PC-3 (cell line): ENCODE results near the gene BRWD1. TPM values are rescaled to one million over a fixed set of nuclear protein-coding genes. Genes with fewer than 3 reads are reported as not detected.

ENCODE experiments used
- ATAC-seq: fragments of 200-7000 bp; cut with Tn5 transposase; 2 replicates; pipeline ENCODE4 v1.9.1; 2020; ENCODE audit warnings: mild to moderate bottlenecking, moderate library complexity
- BruUV-seq: library from RNA; stranded (reverse); fragments of 400-500 nt; replicated peaks from 2 replicates; lab custom pipeline; 2021; lab: Mats Ljungman, UMichigan
- CTCF ChIA-PET: fragments of 300-600 bp; sonication (Branson Sonifier 250); formaldehyde crosslinking; loops from one replicate; lab custom pipeline; 2022; ENCODE audit warnings: antibody characterized with exemption; lab: Charles Lee
- POLR2A ChIA-PET: fragments of 300-600 bp; sonication (Branson Sonifier 250); formaldehyde crosslinking; loops from one replicate; lab custom pipeline; 2022; ENCODE audit warnings: antibody characterized with exemption; ENCODE audit not compliant: unreplicated experiment; lab: Charles Lee
- DNase-seq: peaks from one replicate; pipeline ENCODE4 v3.0.0-alpha.2; 2015
- H2AFZ ChIP-seq: fragments of 300-600 bp; sonication (generic); 2 replicates; pipeline ENCODE4 v1.6.0; 2016; ENCODE audit warnings: antibody characterized with exemption, low read length
- H3F3A ChIP-seq: fragments of 300-600 bp; sonication (generic); one replicate; pipeline ENCODE4 v1.6.0; 2017; ENCODE audit warnings: antibody characterized with exemption, low read length, control low read depth, mild to moderate bottlenecking; ENCODE audit not compliant: unreplicated experiment
- H3K27ac ChIP-seq: fragments of 300-600 bp; sonication (generic); 2 replicates; pipeline ENCODE4 v1.5.1; 2016; ENCODE audit warnings: mild to moderate bottlenecking, low read length
- H3K27me3 ChIP-seq: fragments of 300-600 bp; sonication (generic); 2 replicates; pipeline ENCODE4 v1.6.1; 2016; ENCODE audit warnings: low read length, mixed read lengths
- H3K36me3 ChIP-seq: fragments of 300-600 bp; sonication (generic); 2 replicates; pipeline ENCODE4 v1.6.1; 2016; ENCODE audit warnings: low read depth, mixed run types, low read length, mixed read lengths
- H3K4me1 ChIP-seq: fragments of 300-600 bp; sonication (generic); 2 replicates; pipeline ENCODE4 v1.5.1; 2016; ENCODE audit warnings: low read length; ENCODE audit not compliant: insufficient read depth
- H3K4me2 ChIP-seq: fragments of 300-600 bp; sonication (generic); 2 replicates; pipeline ENCODE4 v1.6.0; 2016; ENCODE audit warnings: low read length
- H3K4me3 ChIP-seq: fragments of 300-600 bp; sonication (generic); 2 replicates; pipeline ENCODE4 v1.5.1; 2016; ENCODE audit warnings: mild to moderate bottlenecking, low read length, mixed read lengths
- H3K79me2 ChIP-seq: fragments of 300-600 bp; sonication (generic); 2 replicates; pipeline ENCODE4 v1.6.1; 2017; ENCODE audit warnings: low read length, mixed read lengths
- H3K9ac ChIP-seq: fragments of 300-600 bp; sonication (generic); 2 replicates; pipeline ENCODE4 v1.6.0; 2016; ENCODE audit warnings: mild to moderate bottlenecking, low read length
- H3K9me2 ChIP-seq: fragments of 300-600 bp; sonication (generic); replicated peaks from 2 replicates; pipeline ENCODE4 v1.6.1; 2016; ENCODE audit warnings: mixed run types, low read length, mixed read lengths
- H3K9me3 ChIP-seq: fragments of 300-600 bp; sonication (generic); 2 replicates; pipeline ENCODE4 v1.6.1; 2016; ENCODE audit warnings: low read length, mixed read lengths
- H4K20me1 ChIP-seq: fragments of 300-600 bp; sonication (generic); 2 replicates; pipeline ENCODE4 v1.6.1; 2016; ENCODE audit warnings: low read length, mixed read lengths
- EZH2 ChIP-seq: fragments of 300-600 bp; sonication (generic); IDR thresholded peaks from one replicate; pipeline ENCODE4 v1.6.1; 2017; ENCODE audit warnings: antibody characterized with exemption, mild to moderate bottlenecking, low read length; ENCODE audit not compliant: unreplicated experiment
- EZH2phosphoT487 ChIP-seq: fragments of 300-600 bp; sonication (generic); IDR thresholded peaks from 2 replicates; pipeline ENCODE4 v1.6.1; 2018; ENCODE audit warnings: mild to moderate bottlenecking, antibody characterized with exemption, low read length, borderline replicate concordance
- intact Hi-C: fragments of 100-400 bp; cut with micrococcal nuclease; formaldehyde crosslinking; loops from 2 replicates; pipeline ENCODE4 v1.9.0; 2023
- total RNA-seq: library from RNA; depleted of rRNA; stranded (reverse); fragments of >200 nt; gene quantifications from 2 replicates; pipeline ENCODE4 v1.2.3, GENCODE V29; 2014
- TF ChIP-seq, protein P1 (sequence below): fragments of 300-600 bp; sonication (generic); conservative IDR thresholded peaks from 2 replicates; pipeline ENCODE4 v1.5.1; 2017; ENCODE audit warnings: antibody characterized with exemption, low read depth, mild to moderate bottlenecking, low read length

Gene BRWD1
- total RNA-seq, 1 experiment from 2014 or later, result 29.3 TPM

DNA sequence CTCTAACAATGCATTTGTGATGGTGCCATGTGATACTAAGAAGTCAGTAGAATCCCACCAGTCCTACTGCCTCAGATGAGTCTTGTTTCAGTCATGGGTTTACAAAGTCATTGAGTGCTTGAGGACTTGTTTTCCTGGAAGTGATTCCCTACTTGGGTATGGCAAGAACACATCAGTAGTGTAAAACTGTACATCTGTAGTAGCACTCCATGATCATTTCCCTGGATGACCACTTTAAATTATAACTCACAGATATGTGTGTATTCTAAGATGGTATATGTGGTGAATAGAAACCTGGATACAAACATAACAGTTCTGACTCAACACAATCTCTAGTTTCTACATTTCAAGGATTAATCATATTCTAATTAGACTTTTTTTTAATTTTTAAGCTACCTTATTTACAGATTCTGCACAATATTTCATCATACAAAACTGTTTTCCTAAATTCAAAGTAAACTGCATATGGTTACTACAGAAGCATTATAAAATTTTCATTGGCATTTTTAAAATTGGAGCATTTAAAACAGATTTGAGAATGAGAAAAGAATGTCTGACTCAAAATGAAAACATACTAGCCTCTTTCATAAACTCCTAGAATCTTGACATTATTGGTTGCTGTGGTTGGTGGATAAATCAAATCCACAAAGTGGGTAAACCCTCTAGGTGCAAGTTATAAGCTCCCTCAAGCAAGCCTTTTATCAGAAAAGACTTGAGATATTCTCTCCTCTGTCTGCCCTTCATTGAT is 123.4 kb downstream of the BRWD1 start:
- H3K27ac ChIP-seq, result no peak overlapping the region
- peaks cover 6% of the 10 kb centered on the region; the same call in 1 of the 2 replicates for H3K4me1 ChIP-seq
- ChIA-PET POLR2A (interaction anchor here (0.6 kb wide), 1 partner anchor 255 kb away, joined by 3 read pairs; no protein-coding TSS in a partner anchor), CTCF (no interaction called here)
- peak; percentile 50 for ATAC-seq
- H3K4me2 ChIP-seq, result no peak overlapping the region
- DNase-seq, result no peak
- peaks cover 23% of the 10 kb centered on the region; the same call in 1 of the 2 replicates for H3K36me3 ChIP-seq
- H3K79me2 ChIP-seq, result no peaks in the 10 kb centered on the region
- H3K27me3 ChIP-seq, result no peaks in the 10 kb centered on the region
- H3K4me3 ChIP-seq, result no peak overlapping the region
- no peak overlapping the region for H3K9ac ChIP-seq
- no TSS peak for BruUV-seq
- no peaks in the 10 kb centered on the region for H4K20me1 ChIP-seq
- no peaks in the 10 kb centered on the region for H3K9me2 ChIP-seq
- no peaks in the 10 kb centered on the region for H3K9me3 ChIP-seq
- TF ChIP-seq, protein P1, sequence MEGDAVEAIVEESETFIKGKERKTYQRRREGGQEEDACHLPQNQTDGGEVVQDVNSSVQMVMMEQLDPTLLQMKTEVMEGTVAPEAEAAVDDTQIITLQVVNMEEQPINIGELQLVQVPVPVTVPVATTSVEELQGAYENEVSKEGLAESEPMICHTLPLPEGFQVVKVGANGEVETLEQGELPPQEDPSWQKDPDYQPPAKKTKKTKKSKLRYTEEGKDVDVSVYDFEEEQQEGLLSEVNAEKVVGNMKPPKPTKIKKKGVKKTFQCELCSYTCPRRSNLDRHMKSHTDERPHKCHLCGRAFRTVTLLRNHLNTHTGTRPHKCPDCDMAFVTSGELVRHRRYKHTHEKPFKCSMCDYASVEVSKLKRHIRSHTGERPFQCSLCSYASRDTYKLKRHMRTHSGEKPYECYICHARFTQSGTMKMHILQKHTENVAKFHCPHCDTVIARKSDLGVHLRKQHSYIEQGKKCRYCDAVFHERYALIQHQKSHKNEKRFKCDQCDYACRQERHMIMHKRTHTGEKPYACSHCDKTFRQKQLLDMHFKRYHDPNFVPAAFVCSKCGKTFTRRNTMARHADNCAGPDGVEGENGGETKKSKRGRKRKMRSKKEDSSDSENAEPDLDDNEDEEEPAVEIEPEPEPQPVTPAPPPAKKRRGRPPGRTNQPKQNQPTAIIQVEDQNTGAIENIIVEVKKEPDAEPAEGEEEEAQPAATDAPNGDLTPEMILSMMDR, result no peak
- no peak for TF ChIP-seq EZH2
- no peak for TF ChIP-seq EZH2phosphoT487
- intact Hi-C loops, result loop anchor here (5.0 to 10.0 kb wide), 3 partner anchors 42 to 445 kb away; a partner anchor contains a TSS
- H2AFZ ChIP-seq, result no peak overlapping the region
- H3F3A ChIP-seq, result no peaks in the 10 kb centered on the region

DNA sequence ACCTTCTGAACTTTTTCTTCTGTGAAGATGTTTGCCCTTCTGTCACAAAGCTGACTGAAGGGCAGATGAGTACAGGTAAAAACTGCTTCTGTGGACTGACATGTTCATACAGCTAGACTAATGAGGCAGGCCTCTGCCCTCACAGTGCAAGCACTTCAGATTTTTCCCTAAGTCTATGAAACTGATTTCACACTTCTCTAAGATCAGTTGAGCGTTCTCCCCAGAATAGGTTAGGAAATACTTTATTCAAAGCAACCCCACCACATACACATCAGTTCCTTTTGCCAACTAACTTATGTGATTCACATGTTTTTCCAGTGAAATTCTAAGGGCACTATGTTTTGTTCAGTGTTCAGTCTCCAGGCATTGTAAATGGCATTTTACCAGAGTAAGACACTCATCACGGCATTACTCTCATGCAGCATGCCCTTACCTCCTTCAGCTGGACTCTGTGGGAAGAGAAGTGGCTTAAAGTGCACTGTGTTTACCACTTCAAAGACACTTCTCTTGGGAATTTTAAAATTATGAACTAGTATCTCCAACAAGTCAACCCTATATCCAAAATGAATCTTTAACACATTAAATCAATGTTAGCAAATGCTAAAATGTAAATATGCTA is 124.8 kb downstream of the BRWD1 start:
- H3K9ac ChIP-seq, result no peak overlapping the region
- no peak overlapping the region for H2AFZ ChIP-seq
- H3K79me2 ChIP-seq, result no peaks in the 10 kb centered on the region
- peaks cover 9% of the 10 kb centered on the region; the same call in 1 of the 2 replicates for H3K36me3 ChIP-seq
- H3K4me2 ChIP-seq, result no peak overlapping the region
- no peak overlapping the region for H3K27ac ChIP-seq
- POLR2A ChIA-PET, result no interaction called here
- H3F3A ChIP-seq, result no peaks in the 10 kb centered on the region
- no peaks in the 10 kb centered on the region for H4K20me1 ChIP-seq
- no peaks in the 10 kb centered on the region for H3K9me2 ChIP-seq
- intact Hi-C loops, result loop anchor here (10.0 kb wide), 1 partner anchor 196 kb away; a partner anchor contains a TSS
- no peak overlapping the region for H3K4me3 ChIP-seq
- DNase-seq (no peak), ATAC-seq (no peak)
- H3K9me3 ChIP-seq, result no peaks in the 10 kb centered on the region
- no TSS peak for BruUV-seq
- H3K27me3 ChIP-seq, result no peaks in the 10 kb centered on the region
- TF ChIP-seq EZH2 (no peak), EZH2phosphoT487 (no peak)
- TF ChIP-seq, protein P1, result no peak
- CTCF ChIA-PET, result no interaction called here
- H3K4me1 ChIP-seq, result peaks cover 14% of the 10 kb centered on the region; the same call in 1 of the 2 replicates
